SK-N-SH treated with all-trans-retinoic acid at 6 μM for 48 hours (cell line): Measurements from ENCODE around the gene NPEPL1.

ENCODE experiments used
- ATAC-seq: fragments of 200-7000 bp; cut with Tn5 transposase; 3 replicates; pipeline ENCODE4 v1.9.1; 2020; ENCODE audit warnings: mild to moderate bottlenecking, moderate library complexity
- ARNTL ChIP-seq: fragments of 450-650 bp; formaldehyde crosslinking; IDR thresholded peaks from 2 replicates; pipeline ENCODE4 v1.5.0; 2020; ENCODE audit warnings: low read depth, mild to moderate bottlenecking, moderate library complexity, borderline replicate concordance
- BACH2 ChIP-seq: fragments of 250-450 bp; sonication (Bioruptor Pico); IDR thresholded peaks from 2 replicates; pipeline ENCODE4 v1.9.0; 2021; ENCODE audit warnings: mild to moderate bottlenecking, borderline replicate concordance
- CSRNP3 ChIP-seq: fragments of 250-450 bp; sonication (Bioruptor Pico); IDR thresholded peaks from 2 replicates; pipeline ENCODE4 v1.5.1; 2021; ENCODE audit warnings: mild to moderate bottlenecking, moderate library complexity
- ESRRG ChIP-seq: fragments of 250-450 bp; sonication (Bioruptor Pico); IDR thresholded peaks from 2 replicates; pipeline ENCODE4 v1.6.1; 2021; ENCODE audit warnings: mild to moderate bottlenecking
- GLIS3 ChIP-seq: fragments of 250-450 bp; sonication (Bioruptor Pico); IDR thresholded peaks from 2 replicates; pipeline ENCODE4 v1.5.0; 2020; ENCODE audit warnings: mild to moderate bottlenecking, moderate library complexity
- ISL1 ChIP-seq: fragments of 250-450 bp; sonication (Bioruptor Pico); IDR thresholded peaks from 2 replicates; pipeline ENCODE4 v2.1.2; 2022; ENCODE audit warnings: mild to moderate bottlenecking, moderate library complexity
- OSR1 ChIP-seq: fragments of 250-450 bp; sonication (Bioruptor Pico); IDR thresholded peaks from 2 replicates; pipeline ENCODE4 v1.8.0; 2022; ENCODE audit warnings: moderate library complexity, mild to moderate bottlenecking, inconsistent platforms
- PPARA ChIP-seq: fragments of 250-450 bp; sonication (Bioruptor Pico); IDR thresholded peaks from 2 replicates; pipeline ENCODE4 v1.5.0; 2020; ENCODE audit warnings: mild to moderate bottlenecking, borderline replicate concordance
- RARB ChIP-seq: fragments of 250-450 bp; sonication (Bioruptor Pico); IDR thresholded peaks from 2 replicates; pipeline ENCODE4 v1.8.0; 2021; ENCODE audit warnings: mild to moderate bottlenecking, moderate library complexity
- SNAI2 ChIP-seq: fragments of 250-450 bp; sonication (Bioruptor Pico); IDR thresholded peaks from 2 replicates; pipeline ENCODE4 v1.5.0; 2020; ENCODE audit warnings: mild to moderate bottlenecking, moderate library complexity
- TCF4 ChIP-seq: fragments of 250-450 bp; sonication (Bioruptor Pico); IDR thresholded peaks from 2 replicates; pipeline ENCODE4 v1.8.0; 2021; ENCODE audit warnings: mild to moderate bottlenecking, moderate library complexity, borderline replicate concordance
- TOX ChIP-seq: fragments of 250-450 bp; sonication (Bioruptor Pico); IDR thresholded peaks from 2 replicates; pipeline ENCODE4 v1.8.0; 2021; ENCODE audit warnings: mild to moderate bottlenecking, moderate library complexity, borderline replicate concordance
- ZC3H10 ChIP-seq: fragments of 250-450 bp; sonication (Bioruptor Pico); IDR thresholded peaks from 2 replicates; pipeline ENCODE4 v1.5.1; 2021; ENCODE audit warnings: mild to moderate bottlenecking, moderate library complexity
- ZFP3 ChIP-seq: fragments of 250-450 bp; sonication (Bioruptor Pico); IDR thresholded peaks from 2 replicates; pipeline ENCODE4 v1.5.0; 2020; ENCODE audit warnings: mild to moderate bottlenecking, moderate library complexity
- ZFP30 ChIP-seq: fragments of 450-650 bp; formaldehyde crosslinking; IDR thresholded peaks from 2 replicates; pipeline ENCODE4 v1.5.0; 2022; ENCODE audit warnings: mild to moderate bottlenecking, moderate library complexity
- ZNF70 ChIP-seq: fragments of 450-650 bp; formaldehyde crosslinking; IDR thresholded peaks from 2 replicates; pipeline ENCODE4 v1.5.0; 2020; ENCODE audit warnings: mild to moderate bottlenecking, moderate library complexity
- ZNF8 ChIP-seq: fragments of 450-650 bp; formaldehyde crosslinking; IDR thresholded peaks from 2 replicates; pipeline ENCODE4 v1.5.0; 2020; ENCODE audit warnings: mild to moderate bottlenecking, moderate library complexity
- TF ChIP-seq, protein P1 (sequence below): fragments of 250-450 bp; sonication (Bioruptor Pico); IDR thresholded peaks from 2 replicates; pipeline ENCODE4 v1.5.0; 2020; ENCODE audit warnings: mild to moderate bottlenecking, moderate library complexity
- TF ChIP-seq, protein P2 (sequence below): fragments of 250-450 bp; sonication (Bioruptor Pico); IDR thresholded peaks from 2 replicates; pipeline ENCODE4 v1.8.0; 2021; ENCODE audit warnings: low read depth, mild to moderate bottlenecking, moderate library complexity, borderline replicate concordance
- TF ChIP-seq, protein P3 (sequence below): fragments of 250-450 bp; sonication (Bioruptor Pico); IDR thresholded peaks from 2 replicates; pipeline ENCODE4 v1.5.1; 2020; ENCODE audit warnings: low read depth, mild to moderate bottlenecking, moderate library complexity
- TF ChIP-seq, protein P4 (sequence below): fragments of 250-450 bp; sonication (Bioruptor Pico); IDR thresholded peaks from 2 replicates; pipeline ENCODE4 v1.8.0; 2020; ENCODE audit warnings: mild to moderate bottlenecking, moderate library complexity, borderline replicate concordance

The NPEPL1 gene

GRCh38 chr20:58701431-58702160, 9.0 kb downstream of the NPEPL1 start:
- TF ChIP-seq RARB (CRISPR knock-in tag) (no peak), GLIS3 (CRISPR knock-in tag) (no peak), TOX (CRISPR knock-in tag) (no peak), ESRRG (CRISPR knock-in tag) (no peak), OSR1 (CRISPR knock-in tag) (no peak), ISL1 (no peak), SNAI2 (no peak), ZFP3 (no peak), ZFP30 (no peak)
- TF ChIP-seq, protein P1, sequence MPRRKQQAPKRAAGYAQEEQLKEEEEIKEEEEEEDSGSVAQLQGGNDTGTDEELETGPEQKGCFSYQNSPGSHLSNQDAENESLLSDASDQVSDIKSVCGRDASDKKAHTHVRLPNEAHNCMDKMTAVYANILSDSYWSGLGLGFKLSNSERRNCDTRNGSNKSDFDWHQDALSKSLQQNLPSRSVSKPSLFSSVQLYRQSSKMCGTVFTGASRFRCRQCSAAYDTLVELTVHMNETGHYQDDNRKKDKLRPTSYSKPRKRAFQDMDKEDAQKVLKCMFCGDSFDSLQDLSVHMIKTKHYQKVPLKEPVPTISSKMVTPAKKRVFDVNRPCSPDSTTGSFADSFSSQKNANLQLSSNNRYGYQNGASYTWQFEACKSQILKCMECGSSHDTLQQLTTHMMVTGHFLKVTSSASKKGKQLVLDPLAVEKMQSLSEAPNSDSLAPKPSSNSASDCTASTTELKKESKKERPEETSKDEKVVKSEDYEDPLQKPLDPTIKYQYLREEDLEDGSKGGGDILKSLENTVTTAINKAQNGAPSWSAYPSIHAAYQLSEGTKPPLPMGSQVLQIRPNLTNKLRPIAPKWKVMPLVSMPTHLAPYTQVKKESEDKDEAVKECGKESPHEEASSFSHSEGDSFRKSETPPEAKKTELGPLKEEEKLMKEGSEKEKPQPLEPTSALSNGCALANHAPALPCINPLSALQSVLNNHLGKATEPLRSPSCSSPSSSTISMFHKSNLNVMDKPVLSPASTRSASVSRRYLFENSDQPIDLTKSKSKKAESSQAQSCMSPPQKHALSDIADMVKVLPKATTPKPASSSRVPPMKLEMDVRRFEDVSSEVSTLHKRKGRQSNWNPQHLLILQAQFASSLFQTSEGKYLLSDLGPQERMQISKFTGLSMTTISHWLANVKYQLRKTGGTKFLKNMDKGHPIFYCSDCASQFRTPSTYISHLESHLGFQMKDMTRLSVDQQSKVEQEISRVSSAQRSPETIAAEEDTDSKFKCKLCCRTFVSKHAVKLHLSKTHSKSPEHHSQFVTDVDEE, result no peak
- TF ChIP-seq, protein P2, sequence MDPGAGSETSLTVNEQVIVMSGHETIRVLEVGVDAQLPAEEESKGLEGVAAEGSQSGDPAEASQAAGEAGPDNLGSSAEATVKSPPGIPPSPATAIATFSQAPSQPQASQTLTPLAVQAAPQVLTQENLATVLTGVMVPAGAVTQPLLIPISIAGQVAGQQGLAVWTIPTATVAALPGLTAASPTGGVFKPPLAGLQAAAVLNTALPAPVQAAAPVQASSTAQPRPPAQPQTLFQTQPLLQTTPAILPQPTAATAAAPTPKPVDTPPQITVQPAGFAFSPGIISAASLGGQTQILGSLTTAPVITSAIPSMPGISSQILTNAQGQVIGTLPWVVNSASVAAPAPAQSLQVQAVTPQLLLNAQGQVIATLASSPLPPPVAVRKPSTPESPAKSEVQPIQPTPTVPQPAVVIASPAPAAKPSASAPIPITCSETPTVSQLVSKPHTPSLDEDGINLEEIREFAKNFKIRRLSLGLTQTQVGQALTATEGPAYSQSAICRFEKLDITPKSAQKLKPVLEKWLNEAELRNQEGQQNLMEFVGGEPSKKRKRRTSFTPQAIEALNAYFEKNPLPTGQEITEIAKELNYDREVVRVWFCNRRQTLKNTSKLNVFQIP (CRISPR knock-in tag), result no peak
- no peak for ATAC-seq

DNA sequence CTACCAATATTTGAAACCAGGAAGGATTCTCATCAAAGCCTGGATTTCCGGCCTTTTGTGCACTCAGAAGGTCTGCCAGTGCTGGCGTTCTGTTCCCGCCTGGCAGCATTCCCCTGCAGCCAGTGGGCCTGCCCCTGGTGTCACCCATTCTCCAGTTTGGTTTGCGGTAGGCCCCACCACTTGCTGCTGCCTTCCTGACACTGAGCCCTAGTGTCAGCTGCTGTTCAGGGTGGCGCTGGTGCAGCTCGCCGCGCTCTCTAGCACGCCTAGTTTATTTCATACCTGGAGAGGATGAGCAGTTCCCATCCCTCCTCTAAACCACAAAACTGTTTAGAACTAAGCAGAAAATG, 9.5 kb downstream of the NPEPL1 start:
- TF ChIP-seq ZNF8 (CRISPR knock-in tag), result no peak
- TF ChIP-seq, protein P2 (CRISPR knock-in tag), result no peak
- no peak for TF ChIP-seq ZC3H10 (CRISPR knock-in tag)
- TF ChIP-seq ZNF70 (CRISPR knock-in tag), result no peak
- TF ChIP-seq PPARA (CRISPR knock-in tag), result no peak
- TF ChIP-seq ESRRG (CRISPR knock-in tag), result no peak
- no peak for TF ChIP-seq GLIS3 (CRISPR knock-in tag)
- TF ChIP-seq ISL1, result no peak
- no peak for TF ChIP-seq BACH2 (CRISPR knock-in tag)
- TF ChIP-seq OSR1 (CRISPR knock-in tag), result no peak
- TF ChIP-seq, protein P3, sequence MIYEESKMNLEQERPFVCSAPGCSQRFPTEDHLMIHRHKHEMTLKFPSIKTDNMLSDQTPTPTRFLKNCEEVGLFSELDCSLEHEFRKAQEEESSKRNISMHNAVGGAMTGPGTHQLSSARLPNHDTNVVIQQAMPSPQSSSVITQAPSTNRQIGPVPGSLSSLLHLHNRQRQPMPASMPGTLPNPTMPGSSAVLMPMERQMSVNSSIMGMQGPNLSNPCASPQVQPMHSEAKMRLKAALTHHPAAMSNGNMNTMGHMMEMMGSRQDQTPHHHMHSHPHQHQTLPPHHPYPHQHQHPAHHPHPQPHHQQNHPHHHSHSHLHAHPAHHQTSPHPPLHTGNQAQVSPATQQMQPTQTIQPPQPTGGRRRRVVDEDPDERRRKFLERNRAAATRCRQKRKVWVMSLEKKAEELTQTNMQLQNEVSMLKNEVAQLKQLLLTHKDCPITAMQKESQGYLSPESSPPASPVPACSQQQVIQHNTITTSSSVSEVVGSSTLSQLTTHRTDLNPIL (CRISPR knock-in tag), result no peak
- TF ChIP-seq RARB (CRISPR knock-in tag), result no peak
- no peak for TF ChIP-seq TOX (CRISPR knock-in tag)
- no peak for TF ChIP-seq ZFP3
- no peak for TF ChIP-seq CSRNP3 (CRISPR knock-in tag)
- TF ChIP-seq SNAI2, result no peak
- TF ChIP-seq TCF4 (CRISPR knock-in tag), result no peak
- TF ChIP-seq, protein P4, sequence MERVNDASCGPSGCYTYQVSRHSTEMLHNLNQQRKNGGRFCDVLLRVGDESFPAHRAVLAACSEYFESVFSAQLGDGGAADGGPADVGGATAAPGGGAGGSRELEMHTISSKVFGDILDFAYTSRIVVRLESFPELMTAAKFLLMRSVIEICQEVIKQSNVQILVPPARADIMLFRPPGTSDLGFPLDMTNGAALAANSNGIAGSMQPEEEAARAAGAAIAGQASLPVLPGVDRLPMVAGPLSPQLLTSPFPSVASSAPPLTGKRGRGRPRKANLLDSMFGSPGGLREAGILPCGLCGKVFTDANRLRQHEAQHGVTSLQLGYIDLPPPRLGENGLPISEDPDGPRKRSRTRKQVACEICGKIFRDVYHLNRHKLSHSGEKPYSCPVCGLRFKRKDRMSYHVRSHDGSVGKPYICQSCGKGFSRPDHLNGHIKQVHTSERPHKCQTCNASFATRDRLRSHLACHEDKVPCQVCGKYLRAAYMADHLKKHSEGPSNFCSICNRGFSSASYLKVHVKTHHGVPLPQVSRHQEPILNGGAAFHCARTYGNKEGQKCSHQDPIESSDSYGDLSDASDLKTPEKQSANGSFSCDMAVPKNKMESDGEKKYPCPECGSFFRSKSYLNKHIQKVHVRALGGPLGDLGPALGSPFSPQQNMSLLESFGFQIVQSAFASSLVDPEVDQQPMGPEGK (CRISPR knock-in tag), result no peak
- no peak for TF ChIP-seq ARNTL (CRISPR knock-in tag)
- TF ChIP-seq, protein P1, result no peak
- no peak for ATAC-seq
